GM18858 (cell line): Measurements from ENCODE around the gene PLXNB3.
"Not testable (repeated sequence)": the region's sequence is repeated elsewhere in the genome, so short reads cannot be mapped to it uniquely, and the experiment has no call there.

Experiments used
- ATAC-seq: cut with Tn5 transposase; IDR thresholded peaks from one replicate; pipeline ENCODE4 v1.9.1; 2021; ENCODE audit not compliant: unreplicated experiment

PLXNB3 gene

GRCh38 chrX:153806999-153807575 lies 43.0 kb downstream of the PLXNB3 start:
- ATAC-seq: no peak

- ATAC-seq: no peak
These were observed 43.9 kb downstream of the PLXNB3 start for GRCh38 chrX:153807976-153808375.

- ATAC-seq: no peak
These were observed 48.2 kb downstream of the PLXNB3 start for GRCh38 chrX:153812220-153812619.

- no peak for ATAC-seq
These were observed 49.1 kb downstream of the PLXNB3 start for GRCh38 chrX:153813161-153813560.

- ATAC-seq: no peak
These were observed 50.7 kb downstream of the PLXNB3 start for GRCh38 chrX:153814591-153815315.

- ATAC-seq: no peak
These were observed 53.0 kb downstream of the PLXNB3 start for GRCh38 chrX:153816831-153817690.

- not testable (repeated sequence) for ATAC-seq
These were observed 54.0 kb downstream of the PLXNB3 start for GRCh38 chrX:153818064-153818463.

- no peak for ATAC-seq
These were observed 54.7 kb downstream of the PLXNB3 start for GRCh38 chrX:153818571-153819383.

- no peak for ATAC-seq
These were observed 55.5 kb downstream of the PLXNB3 start for GRCh38 chrX:153819384-153820040.

GRCh38 chrX:153820601-153821000 lies 56.6 kb downstream of the PLXNB3 start:
- ATAC-seq: no peak

- no peak for ATAC-seq
These were observed 57.0 kb downstream of the PLXNB3 start for GRCh38 chrX:153821066-153821465.

- no peak for ATAC-seq
These were observed 60.3 kb downstream of the PLXNB3 start for GRCh38 chrX:153824348-153824747.

GRCh38 chrX:153825042-153825441 lies 61.0 kb downstream of the PLXNB3 start:
- ATAC-seq: no peak
